ENCODE data around the gene SSX4.
"Not testable (repeated sequence)": the region's sequence is repeated elsewhere in the genome, so short reads cannot be mapped to it uniquely, and the experiment has no call there.

The SSX4 gene

DNA sequence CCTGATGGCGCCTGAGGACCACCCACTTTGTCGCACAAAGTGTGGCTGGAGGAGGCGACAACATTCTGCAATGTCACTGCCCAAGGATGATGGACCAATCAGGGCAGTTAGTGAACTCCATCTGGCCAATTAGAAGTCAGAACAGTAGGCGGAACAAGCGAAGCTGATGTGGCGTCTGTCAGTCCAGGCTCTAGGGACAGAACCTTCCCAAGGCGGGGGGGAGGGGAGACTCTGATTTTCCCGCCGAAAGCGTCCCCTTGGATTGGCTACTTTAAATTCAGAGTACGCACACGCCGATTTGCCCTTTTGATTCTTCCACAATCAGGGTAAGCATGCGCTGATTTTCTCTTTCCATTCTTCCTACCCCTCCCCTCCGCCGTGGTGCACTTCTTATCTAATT lies at the start of gene SSX4:
Gene SSX4, plus strand, starts transcription at position 301 of the 400 bp plus-strand sequence. CDS start 515 bp downstream, outside the sequence.
- DNase-seq, result not testable (repeated sequence)

DNA sequence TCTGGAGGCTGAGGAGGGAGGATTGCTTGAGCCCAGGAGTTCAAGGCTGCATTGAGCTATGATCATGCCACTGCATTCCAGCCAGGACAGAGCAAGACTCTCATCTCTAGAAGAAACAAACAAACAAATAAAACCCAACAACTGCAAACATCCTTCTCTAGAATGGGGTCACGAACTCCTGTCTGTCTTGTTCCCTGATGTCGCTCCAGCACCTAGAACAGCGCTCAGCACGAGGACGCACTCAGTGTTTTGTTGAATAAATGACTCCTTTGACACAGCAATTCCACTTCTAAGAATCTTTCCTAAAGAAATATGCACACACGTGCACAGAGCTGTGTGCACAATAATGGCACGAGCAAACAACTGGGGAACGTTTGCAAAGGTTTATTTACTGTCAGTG lies 37.3 kb upstream of the SSX4 start:
- DNase-seq, result not testable (repeated sequence)

GRCh38 chrX:48356315-48357094 lies 26.8 kb upstream of the SSX4 start, which contains the start of gene SSX3:
Gene SSX3, minus strand, starts transcription at chrX:48356703. Its CDS starts 1,454 bp downstream, at chrX:48355249.
- DNase-seq, result not testable (repeated sequence)

DNA sequence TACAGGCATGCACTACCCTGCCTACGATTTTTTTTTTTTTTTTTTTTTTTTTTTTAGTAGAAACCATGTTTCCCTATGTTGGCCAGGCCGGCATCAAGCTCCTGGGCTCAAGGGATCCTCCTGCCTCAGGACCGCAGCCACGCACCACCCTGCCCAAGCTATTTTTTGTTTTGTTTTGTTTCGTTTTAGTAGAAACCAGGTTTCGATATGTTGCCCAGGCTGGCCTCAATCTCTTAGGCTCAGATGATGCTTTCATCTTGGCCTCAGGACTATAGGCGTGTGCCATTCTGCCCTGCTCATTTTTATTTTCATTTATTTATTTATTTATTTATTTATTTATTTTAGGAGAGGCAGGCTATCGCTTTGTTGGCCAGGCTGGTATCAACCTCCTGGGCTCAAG lies 25.7 kb upstream of the SSX4 start:
- no peak for DNase-seq

DNA sequence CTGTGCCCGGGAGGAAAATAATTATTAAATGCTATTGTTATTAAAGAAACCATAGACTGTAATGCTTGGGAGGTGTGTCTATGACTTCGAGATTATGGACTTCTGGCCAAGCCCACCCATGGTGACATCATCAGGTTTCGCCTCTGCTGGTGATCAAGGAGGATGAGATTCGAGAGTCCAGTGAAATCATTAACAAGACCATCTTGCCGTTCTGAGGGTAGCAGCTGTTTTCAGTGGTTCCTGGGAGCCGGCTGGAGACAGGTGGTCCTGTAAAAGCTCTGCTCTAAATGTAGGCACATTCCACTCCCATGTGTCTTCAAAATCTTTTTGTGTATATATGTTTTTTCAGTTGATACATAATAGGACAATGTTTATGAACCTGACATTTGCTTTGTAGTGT lies 24.1 kb upstream of the SSX4 start:
- not testable (repeated sequence) for DNase-seq

- DNase-seq, result not testable (repeated sequence)
These were observed 15.5 kb upstream of the SSX4 start for GRCh38 chrX:48367717-48368408.

- not testable (repeated sequence) for DNase-seq
These were observed 12.9 kb upstream of the SSX4 start for GRCh38 chrX:48370408-48370807.

DNA sequence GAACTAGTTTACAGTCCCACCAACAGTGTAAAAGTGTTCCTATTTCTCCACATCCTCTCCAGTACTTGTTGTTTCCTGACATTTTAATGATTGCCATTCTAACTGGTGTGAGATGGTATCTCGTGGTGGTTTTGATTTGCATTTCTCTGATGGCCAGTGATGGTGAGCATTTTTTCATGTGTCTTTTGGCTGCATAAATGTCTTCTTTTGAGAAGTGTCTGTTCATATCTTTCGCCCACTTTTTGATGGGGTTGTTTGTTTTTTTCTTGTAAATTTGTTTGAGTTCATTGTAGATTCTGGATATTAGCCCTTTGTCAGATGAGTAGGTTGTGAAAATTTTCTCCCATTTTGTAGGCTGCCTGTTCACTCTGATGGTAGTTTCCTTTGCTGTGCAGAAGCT lies 13.6 kb downstream of the SSX4 start:
- DNase-seq, result not testable (repeated sequence)

DNA sequence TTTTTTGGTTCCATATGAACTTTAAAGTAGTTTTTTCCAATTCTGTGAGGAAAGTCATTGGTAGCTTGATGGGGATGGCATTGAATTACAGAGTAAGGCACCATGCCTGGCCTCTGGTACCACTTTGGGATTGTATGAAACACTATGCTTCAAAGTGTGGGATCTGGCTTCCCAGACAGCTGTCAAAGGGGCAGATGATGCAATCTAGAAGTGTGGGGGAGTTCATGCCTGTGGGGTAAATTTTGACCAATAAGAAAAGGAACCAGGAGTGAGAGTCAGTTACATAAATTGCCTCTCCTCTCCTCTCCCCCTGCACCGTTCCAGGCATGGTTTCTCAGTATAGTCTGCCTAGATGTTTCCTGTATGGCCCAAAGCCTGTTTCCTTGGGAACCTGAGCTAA lies 14.5 kb downstream of the SSX4 start:
- DNase-seq, result not testable (repeated sequence)

DNA sequence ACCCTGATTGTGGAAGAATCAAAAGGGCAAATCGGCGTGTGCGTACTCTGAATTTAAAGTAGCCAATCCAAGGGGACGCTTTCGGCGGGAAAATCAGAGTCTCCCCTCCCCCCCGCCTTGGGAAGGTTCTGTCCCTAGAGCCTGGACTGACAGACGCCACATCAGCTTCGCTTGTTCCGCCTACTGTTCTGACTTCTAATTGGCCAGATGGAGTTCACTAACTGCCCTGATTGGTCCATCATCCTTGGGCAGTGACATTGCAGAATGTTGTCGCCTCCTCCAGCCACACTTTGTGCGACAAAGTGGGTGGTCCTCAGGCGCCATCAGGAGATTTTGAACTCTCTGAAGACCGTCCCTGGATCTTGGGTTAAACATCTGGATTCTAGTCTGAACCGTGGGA lies 28.5 kb downstream of the SSX4 start, which contains the start of gene SSX4B:
Gene SSX4B, minus strand, starts transcription at position 101 of the 400 bp plus-strand sequence. CDS start 588 bp downstream, outside the sequence.
- DNase-seq, result not testable (repeated sequence)

GRCh38 chrX:48427027-48427716 lies 43.8 kb downstream of the SSX4 start:
- DNase-seq, result not testable (repeated sequence)

- DNase-seq, result not testable (repeated sequence)
These were observed 46.3 kb downstream of the SSX4 start for GRCh38 chrX:48429606-48430005.

GRCh38 chrX:48430166-48430565 lies 46.8 kb downstream of the SSX4 start:
- not testable (repeated sequence) for DNase-seq

GRCh38 chrX:48433713-48434112 lies 50.4 kb downstream of the SSX4 start:
- DNase-seq, result not testable (repeated sequence)

Data from NCI-H1417 (cell line).